NCI-H128 (cell line): ENCODE results near the gene MRPL54.

Experiments
- DNase-seq: peaks from one replicate; lab custom pipeline; 2025; ENCODE audit not compliant: unreplicated experiment; lab: John Stamatoyannopoulos, UW

The MRPL54 gene

GRCh38 chr19:3768748-3769099 lies 6.2 kb downstream of the MRPL54 start:
- DNase-seq: no peak

- no peak for DNase-seq
Observed at GRCh38 chr19:3769494-3769893, 7.0 kb downstream of the MRPL54 start.

- DNase-seq: no peak
Observed at GRCh38 chr19:3770136-3770999, 7.9 kb downstream of the MRPL54 start.

GRCh38 chr19:3771000-3771905 lies 8.8 kb downstream of the MRPL54 start:
- no peak for DNase-seq

GRCh38 chr19:3771906-3772455 lies 9.5 kb downstream of the MRPL54 start, which contains the start of gene RAX2:
Gene RAX2, minus strand, starts transcription at chr19:3772228. Its CDS starts 486 bp downstream, at chr19:3771742.
- no peak for DNase-seq

- DNase-seq: no peak
Observed at GRCh38 chr19:3773814-3774515, 11.5 kb downstream of the MRPL54 start.

- DNase-seq: no peak
Observed at GRCh38 chr19:3774621-3775373, 12.3 kb downstream of the MRPL54 start.

- DNase-seq: no peak
Observed at GRCh38 chr19:3775374-3775711, 12.9 kb downstream of the MRPL54 start.

- DNase-seq: no peak
Observed at GRCh38 chr19:3775831-3776230, 13.3 kb downstream of the MRPL54 start.

GRCh38 chr19:3776479-3777040 lies 14.1 kb downstream of the MRPL54 start:
- no peak for DNase-seq

- DNase-seq: no peak
Observed at GRCh38 chr19:3778104-3778867, 15.8 kb downstream of the MRPL54 start.

- no peak for DNase-seq
Observed at GRCh38 chr19:3778899-3779723, 16.6 kb downstream of the MRPL54 start.

GRCh38 chr19:3780786-3781304 lies 18.4 kb downstream of the MRPL54 start:
- no peak for DNase-seq

GRCh38 chr19:3781603-3782002 lies 19.1 kb downstream of the MRPL54 start:
- DNase-seq: no peak

GRCh38 chr19:3782330-3782729 lies 19.8 kb downstream of the MRPL54 start:
- DNase-seq: no peak

- DNase-seq: no peak
Observed at GRCh38 chr19:3782903-3783302, 20.4 kb downstream of the MRPL54 start.

GRCh38 chr19:3783660-3784584 lies 21.4 kb downstream of the MRPL54 start:
- no peak for DNase-seq
